C4-2B (cell line): Measurements from ENCODE around the gene TNIP1.

ENCODE experiments used
- ZFX ChIP-seq: fragments of 450-650 bp; IDR thresholded peaks from 2 replicates; pipeline ENCODE4 v1.6.1; 2017
- TF ChIP-seq, protein P1 (sequence below): fragments of 450-650 bp; conservative IDR thresholded peaks from 2 replicates; pipeline ENCODE4 v1.5.1; 2017; ENCODE audit warnings: mild to moderate bottlenecking

- TF ChIP-seq, protein P1, sequence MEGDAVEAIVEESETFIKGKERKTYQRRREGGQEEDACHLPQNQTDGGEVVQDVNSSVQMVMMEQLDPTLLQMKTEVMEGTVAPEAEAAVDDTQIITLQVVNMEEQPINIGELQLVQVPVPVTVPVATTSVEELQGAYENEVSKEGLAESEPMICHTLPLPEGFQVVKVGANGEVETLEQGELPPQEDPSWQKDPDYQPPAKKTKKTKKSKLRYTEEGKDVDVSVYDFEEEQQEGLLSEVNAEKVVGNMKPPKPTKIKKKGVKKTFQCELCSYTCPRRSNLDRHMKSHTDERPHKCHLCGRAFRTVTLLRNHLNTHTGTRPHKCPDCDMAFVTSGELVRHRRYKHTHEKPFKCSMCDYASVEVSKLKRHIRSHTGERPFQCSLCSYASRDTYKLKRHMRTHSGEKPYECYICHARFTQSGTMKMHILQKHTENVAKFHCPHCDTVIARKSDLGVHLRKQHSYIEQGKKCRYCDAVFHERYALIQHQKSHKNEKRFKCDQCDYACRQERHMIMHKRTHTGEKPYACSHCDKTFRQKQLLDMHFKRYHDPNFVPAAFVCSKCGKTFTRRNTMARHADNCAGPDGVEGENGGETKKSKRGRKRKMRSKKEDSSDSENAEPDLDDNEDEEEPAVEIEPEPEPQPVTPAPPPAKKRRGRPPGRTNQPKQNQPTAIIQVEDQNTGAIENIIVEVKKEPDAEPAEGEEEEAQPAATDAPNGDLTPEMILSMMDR, result no peak
- no peak for TF ChIP-seq ZFX
Measured at GRCh38 chr5:151037561-151038411, 43.0 kb downstream of the TNIP1 start.
